ENCODE results near the gene TECTB. TPM values are rescaled to one million over a fixed set of nuclear protein-coding genes. Genes with fewer than 3 reads are reported as not detected.

The TECTB gene
- total RNA-seq, 1 donor from 2014 or later, result not detected

DNA sequence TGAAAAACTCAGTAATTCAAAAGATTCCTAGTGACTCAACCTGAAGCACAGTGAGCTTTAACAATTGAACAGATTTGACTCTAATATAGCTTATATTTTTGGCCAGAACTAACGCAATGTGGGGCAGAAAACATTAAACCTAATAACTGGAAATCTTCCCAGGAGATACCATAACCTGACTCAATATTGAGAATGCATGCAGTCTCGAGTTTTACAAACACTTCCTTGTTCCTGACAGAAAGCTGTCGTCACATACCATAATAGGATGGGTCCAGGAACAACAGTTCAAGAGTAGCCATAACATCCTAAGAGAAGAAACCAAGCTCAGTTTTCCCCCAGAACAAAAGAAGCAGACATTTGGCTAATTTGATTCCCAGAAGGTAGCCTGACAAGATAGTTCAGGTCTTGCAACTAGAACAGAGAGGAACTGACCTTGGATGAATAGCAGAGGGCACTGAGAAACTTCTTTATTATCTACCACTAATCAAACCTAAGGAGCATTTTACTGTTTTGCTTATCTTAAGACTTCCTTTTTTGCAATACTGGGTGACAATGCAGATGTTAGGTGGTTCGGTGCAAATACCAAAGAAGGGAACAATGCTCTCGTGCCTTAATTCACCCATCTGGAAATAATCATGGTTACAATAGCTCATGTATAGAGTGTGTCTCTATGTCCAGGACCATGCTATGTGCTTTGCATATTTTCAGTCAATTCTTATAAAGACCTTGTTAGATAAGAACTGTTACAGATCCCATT, 52.1 kb downstream of the TECTB start:
- no peak for FAIRE-seq
- no peak for DNase-seq (ENCODE audit: low read depth)
- no peak overlapping the region for H3K4me3 ChIP-seq (ENCODE audit: low read depth, low read length)
- no peaks in the 10 kb centered on the region for H3K27me3 ChIP-seq (ENCODE audit: control insufficient read depth, insufficient read depth, low read length)
- TF ChIP-seq, protein P1, sequence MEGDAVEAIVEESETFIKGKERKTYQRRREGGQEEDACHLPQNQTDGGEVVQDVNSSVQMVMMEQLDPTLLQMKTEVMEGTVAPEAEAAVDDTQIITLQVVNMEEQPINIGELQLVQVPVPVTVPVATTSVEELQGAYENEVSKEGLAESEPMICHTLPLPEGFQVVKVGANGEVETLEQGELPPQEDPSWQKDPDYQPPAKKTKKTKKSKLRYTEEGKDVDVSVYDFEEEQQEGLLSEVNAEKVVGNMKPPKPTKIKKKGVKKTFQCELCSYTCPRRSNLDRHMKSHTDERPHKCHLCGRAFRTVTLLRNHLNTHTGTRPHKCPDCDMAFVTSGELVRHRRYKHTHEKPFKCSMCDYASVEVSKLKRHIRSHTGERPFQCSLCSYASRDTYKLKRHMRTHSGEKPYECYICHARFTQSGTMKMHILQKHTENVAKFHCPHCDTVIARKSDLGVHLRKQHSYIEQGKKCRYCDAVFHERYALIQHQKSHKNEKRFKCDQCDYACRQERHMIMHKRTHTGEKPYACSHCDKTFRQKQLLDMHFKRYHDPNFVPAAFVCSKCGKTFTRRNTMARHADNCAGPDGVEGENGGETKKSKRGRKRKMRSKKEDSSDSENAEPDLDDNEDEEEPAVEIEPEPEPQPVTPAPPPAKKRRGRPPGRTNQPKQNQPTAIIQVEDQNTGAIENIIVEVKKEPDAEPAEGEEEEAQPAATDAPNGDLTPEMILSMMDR (IDR thresholded peaks at IDR 0.05; ENCODE audit: insufficient read depth, low read length, severe bottlenecking), result no peak
- H3K36me3 ChIP-seq (ENCODE audit: control insufficient read depth, insufficient read depth, low read length), result no peaks in the 10 kb centered on the region

DNA sequence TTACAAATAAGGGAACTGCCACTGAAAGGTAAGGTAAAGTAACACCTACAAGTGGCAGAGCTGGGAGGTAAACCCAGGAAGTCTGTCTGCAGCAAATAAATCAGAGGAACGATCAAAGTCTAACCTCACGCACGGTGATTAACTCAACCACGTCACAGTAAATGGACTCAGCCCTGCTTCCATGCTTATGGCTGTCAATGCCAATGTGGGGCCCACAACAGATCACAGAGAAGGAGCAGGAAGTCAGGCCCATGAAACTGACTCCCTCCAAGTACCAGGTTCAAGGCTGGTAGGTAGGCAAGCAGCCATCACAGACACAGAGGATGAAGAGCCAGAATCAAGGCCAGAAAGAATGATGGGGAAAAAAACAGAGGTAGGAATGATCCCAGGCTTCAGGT, 52.7 kb downstream of the TECTB start:
- no peak for DNase-seq (ENCODE audit: low read depth)
- Histone ChIP-seq H3K27me3 (ENCODE audit: control insufficient read depth, insufficient read depth, low read length) (no peaks in the 10 kb centered on the region), H3K4me3 (ENCODE audit: low read depth, low read length) (no peak overlapping the region), H3K36me3 (ENCODE audit: control insufficient read depth, insufficient read depth, low read length) (no peaks in the 10 kb centered on the region)
- TF ChIP-seq, protein P1 (IDR thresholded peaks at IDR 0.05; ENCODE audit: insufficient read depth, low read length, severe bottlenecking), result no peak
- FAIRE-seq, result no peak

DNA sequence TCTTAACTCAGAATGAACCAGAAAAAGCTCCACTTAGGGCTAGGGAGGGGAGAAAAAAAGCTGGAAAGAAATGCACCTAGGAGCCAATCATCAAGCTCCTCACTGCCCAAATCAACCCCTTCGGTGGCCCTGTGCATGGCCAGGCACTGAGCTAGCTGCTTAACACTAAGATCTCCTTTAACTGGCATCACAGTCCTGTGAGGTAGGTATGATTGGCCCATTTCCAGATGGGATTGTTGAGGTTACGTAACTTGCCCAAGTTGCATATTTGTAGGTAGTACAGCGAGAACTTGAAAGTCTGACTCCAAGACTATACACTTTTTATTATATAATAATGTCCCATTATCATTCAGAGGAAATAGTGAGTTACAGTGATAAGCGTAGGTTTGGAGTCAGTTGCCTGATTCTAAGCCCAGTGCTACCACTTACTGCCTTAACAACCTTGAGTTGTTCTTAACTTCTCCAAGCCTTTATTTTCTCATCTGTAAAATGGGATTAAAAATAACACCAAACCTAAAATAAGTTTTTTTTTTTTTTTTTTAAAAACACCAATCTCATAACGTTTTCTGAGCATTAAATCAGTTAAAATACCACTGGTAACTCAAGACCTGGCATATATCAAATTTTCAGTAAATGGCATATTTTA, 53.5 kb downstream of the TECTB start:
- H3K36me3 ChIP-seq (ENCODE audit: control insufficient read depth, insufficient read depth, low read length), result no peaks in the 10 kb centered on the region
- DNase-seq (ENCODE audit: low read depth) (peak; percentile 19), FAIRE-seq (no peak)
- TF ChIP-seq, protein P1 (IDR thresholded peaks at IDR 0.05; ENCODE audit: insufficient read depth, low read length, severe bottlenecking), result no peak
- H3K4me3 ChIP-seq (ENCODE audit: low read depth, low read length), result no peak overlapping the region
- no peaks in the 10 kb centered on the region for H3K27me3 ChIP-seq (ENCODE audit: control insufficient read depth, insufficient read depth, low read length)

DNA sequence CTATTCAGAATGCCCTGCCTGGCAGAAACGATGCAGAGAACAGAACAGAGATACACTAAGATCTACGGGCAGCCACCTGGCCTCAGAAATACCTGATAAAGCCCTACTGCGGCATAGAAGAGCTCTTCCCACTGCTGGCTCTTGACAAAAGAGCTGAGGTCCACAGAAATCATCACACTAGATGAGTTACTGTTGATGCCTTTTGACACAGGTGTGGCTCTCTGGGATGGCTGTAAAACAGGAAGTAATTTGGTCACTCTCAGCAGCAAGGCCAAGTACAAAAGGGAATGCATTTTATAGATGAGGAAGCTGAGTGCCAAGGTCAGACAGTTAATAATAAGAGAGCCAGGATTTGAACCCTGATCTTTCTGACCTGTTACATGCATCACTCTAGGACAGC, 55.8 kb downstream of the TECTB start:
- DNase-seq (ENCODE audit: low read depth) (no peak), FAIRE-seq (no peak)
- H3K4me3 ChIP-seq (ENCODE audit: low read depth, low read length), result no peak overlapping the region
- H3K27me3 ChIP-seq (ENCODE audit: control insufficient read depth, insufficient read depth, low read length), result no peaks in the 10 kb centered on the region
- no peaks in the 10 kb centered on the region for H3K36me3 ChIP-seq (ENCODE audit: control insufficient read depth, insufficient read depth, low read length)
- TF ChIP-seq, protein P1 (IDR thresholded peaks at IDR 0.05; ENCODE audit: insufficient read depth, low read length, severe bottlenecking), result no peak

DNA sequence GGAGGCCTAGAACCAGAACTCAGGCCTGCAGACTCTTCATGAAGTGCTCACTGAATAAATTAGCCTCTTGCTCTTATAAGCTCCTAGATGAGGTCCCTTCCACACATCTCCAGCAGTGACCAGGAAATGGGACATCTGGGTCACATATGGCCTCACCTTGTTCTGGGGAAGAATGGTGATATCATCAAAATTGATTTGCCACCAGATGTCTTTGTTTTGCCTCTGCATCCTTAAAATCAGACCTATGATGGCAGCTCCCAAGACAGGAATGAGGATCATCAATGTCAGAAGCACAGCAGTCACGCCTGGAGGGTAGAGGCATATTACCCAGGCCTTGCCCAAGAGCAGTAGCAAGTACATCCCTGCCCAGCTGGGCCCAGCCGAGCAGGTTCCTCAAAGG, 57.4 kb downstream of the TECTB start:
- H3K27me3 ChIP-seq (ENCODE audit: control insufficient read depth, insufficient read depth, low read length), result no peaks in the 10 kb centered on the region
- FAIRE-seq (no peak), DNase-seq (ENCODE audit: low read depth) (no peak)
- no peaks in the 10 kb centered on the region for H3K36me3 ChIP-seq (ENCODE audit: control insufficient read depth, insufficient read depth, low read length)
- no peak overlapping the region for H3K4me3 ChIP-seq (ENCODE audit: low read depth, low read length)
- TF ChIP-seq, protein P1 (IDR thresholded peaks at IDR 0.05; ENCODE audit: insufficient read depth, low read length, severe bottlenecking), result no peak
